Activated T-cell treated with anti-CD3 and anti-CD28 coated beads for 24 hours (primary cell): ENCODE results near the gene CAMK4.

ENCODE experiments used
- DNase-seq: peaks from one replicate; pipeline ENCODE4 v3.0.0-alpha.2; 2020; ENCODE audit warnings: low read depth

Gene CAMK4

GRCh38 chr5:111537141-111538024, 313.2 kb downstream of the CAMK4 start:
- DNase-seq: no peak
